Measurements from ENCODE around the gene VEZT.
"Not testable (repeated sequence)": the region's sequence is repeated elsewhere in the genome, so short reads cannot be mapped to it uniquely, and the experiment has no call there.

Gene VEZT

DNA sequence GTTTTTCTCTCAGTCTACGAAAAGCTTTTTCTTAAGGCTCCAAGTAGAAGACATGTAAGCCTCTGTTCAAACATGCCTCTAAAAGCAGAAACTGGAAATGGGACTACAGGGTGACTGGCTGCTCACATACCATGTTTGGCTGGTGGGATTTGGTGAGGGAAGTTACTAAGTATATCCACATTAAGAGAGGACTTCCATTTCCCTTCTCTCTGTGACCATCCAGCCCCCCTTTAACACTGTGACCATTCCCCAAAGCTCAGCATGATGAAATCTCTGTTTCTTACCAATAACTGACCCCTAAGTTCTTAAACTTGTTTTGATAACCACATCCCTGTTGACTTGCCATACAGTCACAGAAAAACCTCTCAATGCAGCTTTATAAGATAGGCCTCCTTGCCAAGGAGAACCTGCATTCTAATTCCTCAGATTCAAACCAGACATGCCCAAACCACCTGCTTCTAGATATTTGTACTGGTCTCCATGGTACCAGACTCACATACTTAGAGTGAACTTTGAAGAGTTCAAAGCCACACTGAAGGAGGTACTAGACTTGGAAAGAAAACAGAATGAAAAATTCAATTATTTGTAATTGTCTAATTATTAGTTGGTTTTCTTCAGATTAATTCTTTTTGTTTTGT, 102.2 kb downstream of the VEZT start:
- DNase-seq (ENCODE audit: low read depth in 2 of 2) = no peak

DNA sequence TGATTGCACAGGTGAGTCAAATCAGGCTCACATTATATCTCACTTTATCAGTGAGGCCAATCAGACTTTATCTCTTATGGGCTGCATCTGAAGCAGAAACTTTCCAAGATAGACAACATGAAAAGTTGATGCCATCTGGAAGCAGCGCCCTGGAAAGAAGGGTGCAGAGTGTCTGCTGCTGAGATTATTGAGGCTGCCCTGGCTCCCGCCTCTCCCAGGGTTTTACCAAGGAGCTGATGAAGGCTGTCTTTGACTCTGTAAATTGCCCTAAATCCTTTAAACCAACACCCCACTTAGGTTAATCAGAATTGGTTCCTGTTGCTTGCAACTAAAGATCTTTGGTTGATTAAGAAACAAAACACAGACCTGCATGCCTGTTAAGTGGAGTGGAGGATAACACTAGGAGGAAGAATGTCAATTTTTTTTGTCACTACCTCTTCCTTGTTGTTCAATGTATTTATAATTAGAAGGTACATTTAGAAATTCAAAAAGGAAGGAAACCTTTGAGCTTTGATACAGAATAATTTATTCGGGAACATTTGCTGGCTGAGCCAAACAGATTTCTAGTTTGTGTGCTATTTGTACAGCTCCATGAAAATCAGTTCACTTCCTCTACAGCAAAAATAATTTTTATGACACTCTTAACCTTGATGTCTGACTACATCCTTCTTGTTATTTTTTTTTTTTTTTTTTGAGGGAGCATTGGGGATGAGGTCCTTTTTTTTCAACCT, 104.1 kb downstream of the VEZT start:
- DNase-seq (ENCODE audit: low read depth in 2 of 2) = no peak

DNA sequence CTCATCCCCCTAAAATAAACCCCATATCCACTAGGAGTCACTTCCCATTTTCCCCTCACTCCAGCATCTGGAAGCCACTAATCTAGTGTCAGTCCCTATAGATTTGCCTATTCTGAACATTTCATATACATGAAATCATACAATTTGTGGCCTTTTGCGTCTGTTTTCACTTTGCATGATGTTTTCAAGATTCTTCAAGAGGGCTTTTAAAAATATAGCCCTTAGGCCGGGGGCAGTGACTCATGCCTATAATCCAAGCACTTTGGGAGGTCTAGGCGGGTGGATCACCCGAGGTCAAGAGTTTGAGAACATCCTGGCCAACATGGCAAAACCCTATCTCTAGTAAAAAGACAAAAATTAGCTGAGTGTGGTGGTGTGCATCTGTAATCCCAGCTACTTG, 104.7 kb downstream of the VEZT start:
- DNase-seq (ENCODE audit: low read depth in 2 of 2) = no peak

DNA sequence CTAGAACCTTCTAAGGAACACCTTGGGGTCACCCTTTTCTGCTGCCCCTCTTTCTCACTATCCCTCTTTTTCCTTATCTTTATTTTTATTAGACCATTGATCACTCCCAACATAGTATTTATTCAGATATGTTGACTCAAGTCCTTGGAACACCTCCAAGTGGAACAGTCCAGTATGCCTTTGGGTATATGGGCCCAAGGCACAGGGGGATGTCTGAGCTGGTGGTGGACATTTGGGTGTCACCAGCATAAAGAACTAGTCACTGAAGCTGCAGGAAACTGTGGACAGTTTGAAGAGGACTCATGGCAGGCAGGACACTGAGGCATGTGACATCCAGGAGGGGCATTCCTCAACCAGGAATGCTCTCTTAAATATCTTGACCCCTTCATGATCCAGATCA, 105.6 kb downstream of the VEZT start:
- no peak for DNase-seq (ENCODE audit: low read depth in 2 of 2)

DNA sequence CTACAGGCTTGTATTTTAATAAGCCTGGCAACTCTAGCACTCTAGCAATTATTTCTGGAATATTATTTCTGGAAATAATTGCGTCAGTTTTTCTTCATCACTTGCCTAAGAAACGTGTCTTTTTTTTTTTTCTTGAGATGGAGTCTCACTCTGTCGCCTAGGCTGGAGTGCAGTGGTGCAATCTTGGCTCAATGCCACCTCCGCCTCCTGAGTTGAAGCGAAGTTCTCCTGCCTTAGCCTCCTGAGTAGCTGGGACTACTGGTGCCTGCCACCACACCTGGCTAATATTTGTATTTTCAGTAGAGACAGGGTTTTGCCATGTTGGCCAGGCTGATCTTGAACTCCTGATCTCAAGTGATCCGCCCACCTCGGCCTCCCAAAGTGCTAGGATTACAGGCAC, 106.6 kb downstream of the VEZT start:
- not testable (repeated sequence) for DNase-seq (ENCODE audit: low read depth in 2 of 2)

DNA sequence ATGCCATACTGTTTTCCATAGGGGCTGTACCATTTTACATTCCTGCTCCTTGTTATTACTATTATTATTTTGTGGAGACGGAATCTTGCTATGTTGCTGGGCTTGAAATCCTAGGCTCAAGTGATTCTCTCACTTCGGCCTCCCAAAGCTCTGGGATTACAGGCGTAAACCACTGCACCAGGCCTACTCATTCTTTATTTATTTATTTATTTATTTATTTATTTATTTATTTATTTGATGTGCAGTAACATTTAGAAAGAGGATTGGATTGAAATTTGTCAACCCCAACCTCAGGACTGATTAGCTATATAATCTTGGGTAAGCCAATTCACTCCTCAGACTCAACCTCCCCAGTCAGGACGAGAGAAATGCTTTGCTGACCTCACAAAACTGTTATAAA, 107.9 kb downstream of the VEZT start:
- no peak for DNase-seq (ENCODE audit: low read depth in 2 of 2)

DNA sequence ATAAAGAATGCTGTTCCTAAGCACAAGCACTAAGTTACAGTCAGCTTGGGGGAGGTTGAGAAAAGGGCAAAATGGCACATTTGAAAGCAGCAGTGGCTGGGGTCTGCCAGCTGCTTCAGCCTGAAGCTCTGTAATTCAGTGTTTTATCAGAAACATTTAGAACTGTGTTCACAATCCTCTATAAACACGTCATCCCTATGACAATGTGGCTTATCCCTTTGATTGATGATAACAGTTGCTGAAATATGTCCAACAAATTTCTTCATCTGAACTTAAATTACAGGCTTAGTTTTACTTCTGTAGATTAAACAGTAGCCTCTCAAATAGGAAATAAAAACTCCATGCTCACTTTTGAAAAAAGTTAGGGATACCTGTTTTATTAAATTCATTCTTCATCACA, 108.8 kb downstream of the VEZT start:
- no peak for DNase-seq (ENCODE audit: low read depth in 2 of 2)

DNA sequence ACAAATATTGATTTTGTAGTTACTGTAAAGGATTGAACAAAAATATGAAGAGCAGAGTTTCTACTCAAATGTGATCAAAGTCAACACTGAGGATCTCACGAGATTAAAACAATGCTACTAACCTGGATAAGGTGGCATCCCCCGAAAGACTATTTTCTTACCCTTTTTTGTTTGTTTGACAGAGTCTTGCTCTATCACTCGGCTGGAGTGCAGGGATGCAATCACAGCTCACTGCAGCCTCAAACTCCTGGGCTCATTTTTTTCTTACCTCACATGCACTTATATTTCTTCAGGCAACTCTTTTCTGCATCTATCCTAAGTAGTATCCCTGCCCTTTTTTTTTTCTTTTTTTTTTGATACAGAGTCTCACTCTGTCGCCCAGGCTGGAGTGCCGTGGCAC, 109.2 kb downstream of the VEZT start:
- DNase-seq (ENCODE audit: low read depth in 2 of 2) = no peak

DNA sequence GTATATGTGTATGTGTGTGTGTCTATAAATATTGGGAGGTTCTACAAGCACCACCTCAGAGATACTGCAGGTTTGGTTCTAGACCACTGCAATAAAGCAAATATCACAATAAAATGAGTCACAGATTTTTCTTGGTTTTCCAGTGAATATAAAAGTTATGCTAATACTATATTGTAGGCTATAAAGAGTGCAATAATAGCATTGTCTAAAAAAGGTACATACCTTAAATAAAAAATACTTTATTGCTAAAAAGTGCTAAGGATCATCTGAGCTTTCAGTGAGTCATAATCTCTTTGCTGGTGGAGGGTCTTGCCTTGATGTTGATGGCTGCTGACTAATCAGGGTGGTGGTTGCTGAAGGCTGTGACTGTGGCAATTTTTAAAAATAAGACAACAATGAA, 111.1 kb downstream of the VEZT start:
- no peak for DNase-seq (ENCODE audit: low read depth in 2 of 2)

DNA sequence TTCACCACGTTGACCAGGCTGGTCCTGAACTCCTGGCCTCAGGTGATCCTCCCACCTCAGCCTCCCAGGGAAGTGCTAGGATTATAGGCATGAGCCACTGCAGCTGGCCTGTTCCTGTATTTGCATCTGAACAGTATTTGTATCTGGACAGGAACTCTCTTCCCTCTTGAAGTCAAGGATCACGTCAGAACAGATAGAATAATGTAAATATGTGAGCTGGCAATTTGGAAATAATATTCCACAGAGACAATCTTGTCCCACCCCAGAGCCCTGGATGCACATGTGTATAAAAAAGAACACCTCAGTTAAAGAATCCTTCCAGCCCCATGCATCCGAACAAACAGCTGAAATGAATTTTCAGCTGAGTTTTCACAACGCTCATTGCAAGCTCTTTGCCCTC, 118.3 kb downstream of the VEZT start:
- no peak for DNase-seq (ENCODE audit: low read depth in 2 of 2)

DNA sequence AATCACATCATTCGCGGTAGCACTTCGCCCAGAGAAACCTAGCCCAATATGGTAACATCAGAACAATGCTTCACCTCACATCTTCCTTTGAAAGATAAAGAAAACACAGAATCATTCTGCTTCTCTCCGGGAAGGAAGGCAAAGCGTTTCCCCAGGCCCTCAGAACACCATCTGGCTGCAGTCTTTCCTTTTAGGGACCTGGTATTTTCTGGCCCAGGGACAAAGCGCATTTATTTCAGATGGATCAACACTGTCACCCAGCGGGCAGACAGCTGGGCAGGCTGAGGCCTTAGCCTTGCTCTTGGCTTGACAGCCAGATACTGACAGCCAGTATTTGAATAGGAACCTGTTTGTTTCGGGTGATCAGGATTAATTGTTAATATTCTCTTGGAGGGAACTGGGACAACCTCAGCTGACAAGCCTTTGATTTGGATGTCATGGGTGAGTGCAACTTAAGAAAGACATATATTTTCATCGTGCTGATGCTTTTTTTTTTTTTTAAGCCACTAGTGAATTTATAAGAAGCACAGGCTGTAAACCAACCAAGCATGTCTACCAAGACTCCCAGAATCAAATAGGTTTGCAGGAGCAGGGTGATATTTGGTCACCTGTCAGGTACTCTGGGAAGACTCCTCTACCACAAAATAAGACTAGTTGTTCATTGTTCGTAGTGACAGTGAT, 118.9 kb downstream of the VEZT start:
- no peak for DNase-seq (ENCODE audit: low read depth in 2 of 2)

DNA sequence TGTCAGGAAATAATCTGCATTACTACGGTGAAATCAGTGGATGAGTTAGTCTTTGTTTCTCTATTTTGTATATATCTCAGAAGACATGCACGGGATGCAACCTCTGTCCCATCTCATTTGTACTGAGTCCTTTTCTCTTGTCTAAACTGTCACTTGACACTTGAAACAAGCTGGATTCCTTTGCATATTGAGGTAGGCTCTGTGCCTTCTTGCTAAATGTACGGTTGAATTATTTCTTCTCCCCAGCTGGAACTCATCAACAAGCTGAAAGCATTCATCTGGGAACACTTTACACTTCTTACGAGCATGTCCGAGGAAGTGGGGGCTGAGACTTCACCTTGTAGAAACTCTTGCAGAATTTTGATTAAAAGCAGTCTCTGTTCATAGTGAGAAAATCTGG, 119.5 kb downstream of the VEZT start:
- DNase-seq (ENCODE audit: low read depth in 2 of 2) = no peak

DNA sequence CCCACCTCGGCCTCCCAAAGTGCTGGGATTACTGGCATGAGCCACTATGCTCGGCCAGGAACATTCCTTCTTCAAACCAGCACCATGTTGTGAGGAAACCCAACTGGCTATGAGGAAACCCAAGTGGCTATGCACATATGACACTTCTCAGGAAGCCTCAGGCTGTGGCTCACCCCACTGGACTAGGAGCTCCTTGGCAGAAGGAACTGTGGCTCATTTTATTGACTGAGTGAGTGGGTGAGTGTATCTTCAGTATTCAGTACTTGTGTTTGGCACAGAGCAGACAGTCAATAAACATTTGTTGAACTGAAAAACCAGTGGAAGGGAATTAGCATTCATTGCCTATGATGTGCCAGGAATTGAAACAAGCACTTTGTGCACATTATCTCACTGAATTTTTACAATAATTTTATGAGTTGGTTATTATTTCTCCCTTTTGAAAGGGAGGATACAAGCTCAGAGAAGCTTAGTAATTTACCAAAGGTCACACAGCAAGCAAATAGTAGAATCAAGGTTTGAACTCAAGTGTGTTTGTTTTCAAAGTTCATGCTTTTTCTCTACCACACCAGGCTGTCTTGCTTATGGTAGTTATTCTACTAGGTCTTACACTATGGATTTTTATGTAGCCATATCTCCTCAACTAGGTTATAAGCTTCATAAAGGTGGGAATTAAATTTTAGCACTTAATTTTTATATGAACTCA, 121.6 kb downstream of the VEZT start:
- DNase-seq (ENCODE audit: low read depth in 2 of 2) = no peak

DNA sequence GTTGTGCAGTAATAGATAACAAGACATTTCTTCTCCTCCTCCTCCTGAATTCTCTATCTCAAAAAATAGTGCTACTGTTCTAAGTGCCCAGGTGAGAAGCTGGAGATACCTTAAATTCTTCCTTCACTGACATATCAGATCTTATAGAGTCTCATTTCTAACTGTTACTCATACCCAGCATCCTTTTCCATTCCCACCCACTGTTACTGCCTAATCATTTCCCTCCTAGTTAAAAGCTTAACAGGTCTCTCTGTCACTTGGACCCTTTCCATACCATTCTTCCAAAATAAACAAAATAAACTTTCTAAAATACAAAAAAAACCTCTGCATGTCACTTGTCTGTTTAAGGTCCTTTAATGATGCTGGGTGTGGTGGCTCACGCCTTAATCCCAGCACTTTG, 124.4 kb downstream of the VEZT start:
- DNase-seq (ENCODE audit: low read depth in 2 of 2) = no peak

DNA sequence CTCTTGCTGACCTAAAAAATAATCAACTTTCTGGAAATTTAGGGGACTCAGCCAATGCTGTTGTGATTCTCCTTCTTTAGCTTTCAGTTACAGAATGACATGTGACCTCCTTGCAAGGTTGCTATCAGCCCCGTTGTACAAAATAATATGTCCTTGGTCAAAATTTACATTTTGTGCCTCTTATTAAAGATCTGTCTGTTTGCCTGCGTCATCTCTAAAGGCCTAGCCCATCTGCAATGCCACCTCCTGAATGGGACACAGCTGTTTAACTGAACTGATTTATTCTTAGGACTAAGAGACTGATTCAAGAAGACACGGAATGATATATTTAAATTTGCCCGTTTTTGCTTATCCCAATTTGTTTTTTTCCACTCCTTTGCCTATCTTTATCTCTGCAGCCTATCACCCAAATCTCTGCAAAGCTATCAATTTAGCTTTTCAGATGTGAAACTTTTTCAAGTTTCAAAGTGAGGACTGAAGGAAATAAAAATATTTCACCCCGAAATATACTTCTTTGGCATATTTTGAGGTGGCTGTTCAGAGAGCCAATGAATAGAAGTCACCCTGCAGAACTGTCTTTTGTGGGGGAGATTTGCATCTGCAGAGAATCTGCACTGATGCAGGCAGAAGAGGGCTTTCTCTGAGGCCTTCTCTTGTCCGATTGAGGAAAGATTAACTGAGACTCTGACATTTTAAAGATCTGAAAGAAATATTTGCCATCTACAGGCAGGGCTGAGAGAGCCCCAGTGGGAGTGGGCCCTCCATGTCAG, 126.0 kb downstream of the VEZT start:
- no peak for DNase-seq (ENCODE audit: low read depth in 2 of 2)

DNA sequence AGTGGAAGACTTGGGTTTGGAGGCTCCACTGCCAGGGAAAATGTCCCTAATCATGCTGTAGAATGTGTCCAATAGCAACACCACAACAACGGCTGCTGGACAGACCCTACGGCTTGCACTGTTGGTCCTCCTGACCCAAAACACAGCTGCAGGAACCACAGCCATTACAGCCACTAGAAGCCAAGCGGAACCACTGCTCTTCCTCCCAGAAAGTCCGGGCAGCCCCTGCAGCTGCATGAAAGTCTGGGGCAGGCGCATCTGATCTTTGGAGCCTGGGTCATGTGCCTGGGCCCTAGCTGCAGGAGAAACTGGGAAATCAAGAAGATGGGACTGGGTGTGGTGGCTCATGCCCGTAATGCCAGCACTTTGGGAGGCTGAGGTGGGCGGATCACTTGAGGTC, 131.7 kb downstream of the VEZT start:
- no peak for DNase-seq (ENCODE audit: low read depth in 2 of 2)

DNA sequence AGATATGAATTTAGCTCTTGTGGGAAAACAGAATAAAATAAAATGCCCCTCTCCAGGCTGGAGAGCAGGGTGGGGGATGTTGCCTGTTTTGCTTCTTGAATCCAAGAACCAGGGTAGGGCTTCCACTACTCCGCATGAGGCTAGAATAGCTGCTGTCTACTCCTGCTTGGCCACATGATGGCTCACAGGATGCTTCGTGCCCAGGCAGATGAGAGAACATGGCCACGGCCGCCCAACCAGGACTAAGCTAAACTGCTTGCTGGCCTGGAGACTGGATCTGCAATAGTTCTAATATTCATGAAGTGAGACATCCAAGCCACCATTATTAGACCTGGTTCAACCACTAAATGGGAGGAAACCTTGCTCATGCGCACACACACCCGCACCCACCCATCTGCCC, 134.1 kb downstream of the VEZT start:
- no peak for DNase-seq (ENCODE audit: low read depth in 2 of 2)
